K562 (cell line): ENCODE measurements around the gene SLC44A1. TPM values are rescaled to one million over a fixed set of nuclear protein-coding genes. Genes with fewer than 3 reads are reported as not detected.

Source experiments
- ATAC-seq: fragments of 200-7000 bp; cut with Tn5 transposase; 3 replicates; pipeline ENCODE4 v1.9.1; 2020; ENCODE audit warnings: moderate library complexity
- BruUV-seq: library from RNA; stranded (reverse); fragments of 400-500 nt; replicated peaks from 2 replicates; lab custom pipeline; 2021; lab: Mats Ljungman, UMichigan
- CTCF ChIA-PET: fragments of 300-600 bp; formaldehyde crosslinking; extraction: SDS; loops from one replicate; lab custom pipeline; 2021; ENCODE audit warnings: low intra/inter-chr PET ratio; lab: Yijun Ruan, JAX
- POLR2A ChIA-PET: fragments of 300-600, 350-650 bp; sonication (Branson Sonifier 250); formaldehyde crosslinking; extraction: SDS; loops from one replicate; lab custom pipeline; 2021; ENCODE audit warnings: antibody characterized with exemption, inconsistent platforms; lab: Yijun Ruan, JAX
- DNase-seq, 4 experiments: peaks; one replicate each; pipeline versions ENCODE4 v3.0.0 to v3.0.0-alpha.2; 2011 to 2018; ENCODE audit warnings: low spot score in 3 of 4, mixed read lengths in 3 of 4; ENCODE audit errors: extremely low read depth in 1 of 4
- FAIRE-seq: peaks from 2 replicates; lab custom pipeline; 2011; peaks lifted over from hg19 to GRCh38; lab: Jason Lieb, UNC
- H2AFZ ChIP-seq: 2 replicates; pipeline ENCODE4 v1.6.0; 2011; ENCODE audit warnings: low read depth, low read length, control low read depth, inconsistent platforms
- H3K27ac ChIP-seq: fragments of 200-600 bp; 3 replicates; pipeline ENCODE4 v1.8.0; 2011; ENCODE audit warnings: low read depth, mild to moderate bottlenecking, control low read depth, inconsistent platforms, low read length, moderate library complexity, mixed read lengths; ENCODE audit errors: extremely low read depth
- H3K27me3 ChIP-seq, 2 experiments: fragments of 300-600 bp in 1 of 2; 2 replicates in 1 of 2; 3 replicates in 1 of 2; pipeline versions ENCODE4 v1.6.0 to v1.8.0; 2011; ENCODE audit warnings: inconsistent platforms in 2 of 2, low read length in 2 of 2, mild to moderate bottlenecking in 1 of 2, mixed read lengths in 1 of 2, moderate library complexity in 1 of 2; ENCODE audit not compliant: control insufficient read depth in 2 of 2, insufficient read depth in 2 of 2
- H3K36me3 ChIP-seq: fragments of 300-600 bp; 3 replicates; pipeline ENCODE4 v1.8.0; 2011; ENCODE audit warnings: mild to moderate bottlenecking, low read length, inconsistent platforms; ENCODE audit not compliant: control insufficient read depth, insufficient read depth
- H3K4me1 ChIP-seq, 2 experiments: fragments of 200-600 bp in 1 of 2; replicated peaks in 1 of 2; 2 replicates in 1 of 2; 3 replicates in 1 of 2; pipeline versions ENCODE4 v1.5.1 to v1.8.0; 2011; ENCODE audit warnings: inconsistent platforms in 2 of 2, low read length in 2 of 2, mild to moderate bottlenecking in 1 of 2, mixed read lengths in 1 of 2, moderate library complexity in 1 of 2; ENCODE audit not compliant: control insufficient read depth in 2 of 2, insufficient read depth in 2 of 2
- H3K4me2 ChIP-seq: 2 replicates; pipeline ENCODE4 v1.6.1; 2011; ENCODE audit warnings: low read length, control low read depth, inconsistent platforms, mixed read lengths; ENCODE audit not compliant: insufficient read depth
- H3K4me3 ChIP-seq: fragments of 200-600 bp; sonication (generic), shearing (Covaris generic); 2 replicates; pipeline ENCODE4 v1.5.1; 2016; ENCODE audit warnings: control low read depth, inconsistent platforms
- H3K79me2 ChIP-seq: fragments of 200-600 bp; 3 replicates; pipeline ENCODE4 v1.8.0; 2011; ENCODE audit warnings: low read length, inconsistent platforms; ENCODE audit not compliant: control insufficient read depth, insufficient read depth
- H3K9ac ChIP-seq, 2 experiments: 2 replicates each; pipeline versions ENCODE4 v1.6.0 to v1.6.1; 2011; ENCODE audit warnings: low read depth in 2 of 2, low read length in 2 of 2, control low read depth in 1 of 2, inconsistent platforms in 1 of 2, mild to moderate bottlenecking in 1 of 2, mixed read lengths in 1 of 2; ENCODE audit not compliant: insufficient read depth in 1 of 2
- H3K9me1 ChIP-seq: one replicate; pipeline ENCODE4 v1.6.0; 2011; ENCODE audit warnings: inconsistent platforms, mild to moderate bottlenecking, low read length, moderate library complexity; ENCODE audit not compliant: control insufficient read depth, insufficient read depth
- H3K9me3 ChIP-seq: replicated peaks from 2 replicates; pipeline ENCODE4 v1.5.1; 2011; ENCODE audit warnings: low read depth, low read length, inconsistent platforms; ENCODE audit not compliant: control insufficient read depth, insufficient read depth
- H4K20me1 ChIP-seq: replicated peaks from 2 replicates; pipeline ENCODE4 v1.6.1; 2011; ENCODE audit warnings: low read length, inconsistent platforms, mixed read lengths; ENCODE audit not compliant: control insufficient read depth, insufficient read depth
- DDX20 ChIP-seq: fragments of 450-650 bp; IDR thresholded peaks from 2 replicates; pipeline ENCODE4 v1.6.1; 2016; ENCODE audit warnings: missing genetic modification characterization, low read depth, mild to moderate bottlenecking, missing compliant biosample characterization, moderate library complexity
- NFRKB ChIP-seq: fragments of 450-650 bp; IDR thresholded peaks from 2 replicates; pipeline ENCODE4 v1.6.1; 2016; ENCODE audit warnings: low read depth
- NR2C2 ChIP-seq, 2 experiments: fragments of 200-800 bp in 1 of 2; sonication (Bioruptor generic) in 1 of 2; sonication (generic) in 1 of 2; formaldehyde crosslinking in 1 of 2; IDR thresholded peaks; 2 replicates each; pipeline versions ENCODE4 v1.6.1 to v1.8.0; 2016 to 2022; ENCODE audit warnings: mild to moderate bottlenecking in 1 of 2, missing compliant biosample characterization in 1 of 2, missing genetic modification characterization in 1 of 2, missing genetic modification reagents in 1 of 2
- ZNF140 ChIP-seq: fragments of 250-450 bp; sonication (Bioruptor Pico); IDR thresholded peaks from 2 replicates; pipeline ENCODE4 v1.8.0; 2021; ENCODE audit warnings: moderate library complexity, mild to moderate bottlenecking, inconsistent platforms
- ZNF175 ChIP-seq: fragments of 200-800 bp; sonication (Bioruptor generic); IDR thresholded peaks from 2 replicates; pipeline ENCODE4 v1.6.1; 2016; ENCODE audit warnings: low read depth, mild to moderate bottlenecking, missing genetic modification characterization, missing compliant biosample characterization
- WGBS: fragments of 100-300 bp; shearing (Covaris generic); methylation state at CpG from one replicate; pipeline ENCODE4 v1.1.6; 2016; ENCODE audit warnings: low coverage, mixed read lengths; ENCODE audit not compliant: insufficient coverage; ENCODE audit errors: missing lambda C conversion rate; 5-methylcytosine and 5-hydroxymethylcytosine counted together
- in situ Hi-C: fragments of 300-500 bp; cut with MboI; formaldehyde crosslinking; loops from 4 replicates; pipeline ENCODE4 v1.15.0; 2018; ENCODE audit warnings: inconsistent platforms, mixed read lengths
- intact Hi-C: fragments of 100-400 bp; cut with micrococcal nuclease; formaldehyde crosslinking; loops from 2 replicates; pipeline ENCODE4 v1.14.2; 2022
- polyA plus RNA-seq, 8 experiments: library from polyadenylated mRNA; depleted of rRNA in 4 of 8; stranded (reverse) in 5 of 8; unstranded in 3 of 8; fragments of >200 nt; fragmentation: Nextera tagmentation in 2 of 8; fragmentation: Illumina TruSeq in 1 of 8; extraction: Ambion mirVana in 2 of 8; extraction: Trizol in 1 of 8; gene quantifications; 2 replicates each; pipeline versions ENCODE4 v1.2.1 to v1.2.3, GENCODE V29; 2011 to 2014; ENCODE audit warnings: inconsistent platforms in 1 of 8, missing spikeins in 1 of 8
- total RNA-seq, 7 experiments: library from RNA; depleted of rRNA in 6 of 7; stranded (reverse); fragments of >200 nt in 6 of 7; fragmentation: Illumina TruSeq in 2 of 7; extraction: Trizol in 2 of 7; gene quantifications; 2 replicates each; pipeline versions ENCODE4 v1.2.1 to v1.2.3, GENCODE V29; 2011 to 2021; ENCODE audit warnings: low replicate concordance in 1 of 7
- TF ChIP-seq, protein P1 (sequence below), 2 experiments: IDR thresholded peaks in 1 of 2; conservative IDR thresholded peaks in 1 of 2; 2 replicates each; pipeline ENCODE4 v1.6.1; 2016; ENCODE audit warnings: low read depth in 2 of 2, mild to moderate bottlenecking in 1 of 2, missing compliant biosample characterization in 1 of 2, missing genetic modification characterization in 1 of 2, moderate library complexity in 1 of 2
- TF ChIP-seq, protein P2 (sequence below): sonication (generic); formaldehyde crosslinking; IDR thresholded peaks from 2 replicates; pipeline ENCODE4 v1.8.0; 2022; ENCODE audit warnings: missing genetic modification reagents, mild to moderate bottlenecking, borderline replicate concordance
- TF ChIP-seq, protein P3 (sequence below): fragments of 250-450 bp; sonication (Bioruptor Pico); IDR thresholded peaks from 2 replicates; pipeline ENCODE4 v1.8.0; 2021; ENCODE audit warnings: moderate library complexity, mild to moderate bottlenecking, inconsistent platforms
- TF ChIP-seq, protein P4 (sequence below): fragments of 250-450 bp; sonication (Bioruptor Pico); IDR thresholded peaks from 2 replicates; pipeline ENCODE4 v1.5.1; 2021; ENCODE audit warnings: mild to moderate bottlenecking

Gene SLC44A1
- total and polyA plus RNA-seq, 9 of the 15 experiments (the other 6 are each of a cell fraction or from before 2014, with no cell fraction given): 0.11 to 0.59 (median 0.30) TPM

DNA sequence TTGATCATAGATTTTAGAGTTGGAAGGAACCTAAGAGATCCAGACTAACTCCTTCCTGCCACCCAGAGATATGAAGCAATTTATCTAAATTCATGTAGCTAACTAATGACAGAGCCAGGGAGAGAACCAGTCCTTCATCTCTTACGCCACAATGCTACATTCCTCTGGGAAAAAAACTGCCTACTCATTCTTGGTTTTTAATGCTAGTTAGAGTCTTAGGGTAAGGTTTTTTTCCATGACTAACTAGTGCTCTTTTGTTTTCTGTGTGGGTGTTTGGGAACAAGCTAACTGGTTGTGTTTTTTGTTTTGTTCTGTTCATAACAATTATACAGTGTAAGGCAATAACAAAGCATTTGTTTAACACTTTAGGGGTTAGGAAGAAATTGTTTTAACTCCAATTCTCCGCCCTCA lies 52.4 kb downstream of the SLC44A1 start (continued):
- TF ChIP-seq, protein P1, sequence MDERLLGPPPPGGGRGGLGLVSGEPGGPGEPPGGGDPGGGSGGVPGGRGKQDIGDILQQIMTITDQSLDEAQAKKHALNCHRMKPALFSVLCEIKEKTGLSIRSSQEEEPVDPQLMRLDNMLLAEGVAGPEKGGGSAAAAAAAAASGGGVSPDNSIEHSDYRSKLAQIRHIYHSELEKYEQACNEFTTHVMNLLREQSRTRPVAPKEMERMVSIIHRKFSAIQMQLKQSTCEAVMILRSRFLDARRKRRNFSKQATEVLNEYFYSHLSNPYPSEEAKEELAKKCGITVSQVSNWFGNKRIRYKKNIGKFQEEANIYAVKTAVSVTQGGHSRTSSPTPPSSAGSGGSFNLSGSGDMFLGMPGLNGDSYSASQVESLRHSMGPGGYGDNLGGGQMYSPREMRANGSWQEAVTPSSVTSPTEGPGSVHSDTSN (CRISPR knock-in tag; IDR thresholded peaks at IDR 0.05; ENCODE audit: low read depth): no peak
- TF ChIP-seq, protein P1 (tag; conservative IDR thresholded peaks at IDR 0.05; ENCODE audit: low read depth): peak; percentile 67; the same call in 1 of the 2 replicates

DNA sequence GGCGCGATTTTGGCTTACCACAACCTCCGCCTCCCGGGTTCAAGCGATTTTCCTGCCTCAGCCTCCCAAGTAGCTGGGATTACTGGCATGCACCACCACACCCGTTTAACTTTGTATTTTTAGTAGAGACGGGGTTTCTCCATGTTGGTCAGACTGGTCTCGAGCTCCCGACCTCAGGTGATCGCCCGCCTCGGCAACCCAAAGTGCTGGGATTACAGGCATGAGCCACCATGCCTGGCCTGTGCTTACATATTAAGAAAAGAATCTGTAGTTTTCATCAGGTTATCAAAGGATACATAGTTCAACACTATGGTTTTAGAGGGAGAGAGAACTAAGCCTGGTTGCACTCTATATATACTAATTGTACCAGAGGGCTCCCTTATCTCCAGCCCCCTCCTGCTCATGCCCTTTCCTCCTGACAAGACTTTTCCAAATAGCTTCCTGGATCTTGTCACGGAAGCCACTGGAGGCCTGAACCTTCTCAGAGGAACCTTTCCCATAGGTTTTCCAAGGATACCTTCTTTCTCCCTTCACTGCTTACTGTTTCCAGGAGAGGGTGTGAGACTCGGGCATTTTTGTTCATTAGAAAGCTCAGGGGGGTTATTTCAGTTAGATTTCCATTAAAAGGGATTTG lies 53.1 kb downstream of the SLC44A1 start:
- ChIA-PET CTCF (no interaction called here), POLR2A (interaction anchor here (1.2 kb wide), 1 partner anchor 9 kb away, joined by 4 read pairs; no protein-coding TSS in a partner anchor)
- no peak overlapping the region for H3K4me3 ChIP-seq
- H3K79me2 ChIP-seq: no peaks in the 10 kb centered on the region
- H3K27ac ChIP-seq: no peak overlapping the region
- in situ Hi-C loops: no loop called here
- peak overlapping the region; percentile 34; the same call in 1 of the 2 replicates for H2AFZ ChIP-seq
- DNase-seq: no peak
- ATAC-seq: no peak
- intact Hi-C loops: no loop called here
- 28% methylated on average over 5 of the region's 14 CpGs for WGBS
- H3K27me3 ChIP-seq: no peaks in the 10 kb centered on the region
- H3K4me2 ChIP-seq: no peak overlapping the region
- H3K36me3 ChIP-seq: no peaks in the 10 kb centered on the region
- H3K9me3 ChIP-seq: no peaks in the 10 kb centered on the region
- no peaks in the 10 kb centered on the region for H3K9me1 ChIP-seq
- no peak overlapping the region for H3K9ac ChIP-seq
- no peak for FAIRE-seq
- peaks cover 0 to 9% of the 10 kb centered on the region in 2 experiments; a peak in 3 of 5 replicates for H3K4me1 ChIP-seq
- no peaks in the 10 kb centered on the region for H4K20me1 ChIP-seq
- no TSS peak for BruUV-seq
- TF ChIP-seq, protein P2, sequence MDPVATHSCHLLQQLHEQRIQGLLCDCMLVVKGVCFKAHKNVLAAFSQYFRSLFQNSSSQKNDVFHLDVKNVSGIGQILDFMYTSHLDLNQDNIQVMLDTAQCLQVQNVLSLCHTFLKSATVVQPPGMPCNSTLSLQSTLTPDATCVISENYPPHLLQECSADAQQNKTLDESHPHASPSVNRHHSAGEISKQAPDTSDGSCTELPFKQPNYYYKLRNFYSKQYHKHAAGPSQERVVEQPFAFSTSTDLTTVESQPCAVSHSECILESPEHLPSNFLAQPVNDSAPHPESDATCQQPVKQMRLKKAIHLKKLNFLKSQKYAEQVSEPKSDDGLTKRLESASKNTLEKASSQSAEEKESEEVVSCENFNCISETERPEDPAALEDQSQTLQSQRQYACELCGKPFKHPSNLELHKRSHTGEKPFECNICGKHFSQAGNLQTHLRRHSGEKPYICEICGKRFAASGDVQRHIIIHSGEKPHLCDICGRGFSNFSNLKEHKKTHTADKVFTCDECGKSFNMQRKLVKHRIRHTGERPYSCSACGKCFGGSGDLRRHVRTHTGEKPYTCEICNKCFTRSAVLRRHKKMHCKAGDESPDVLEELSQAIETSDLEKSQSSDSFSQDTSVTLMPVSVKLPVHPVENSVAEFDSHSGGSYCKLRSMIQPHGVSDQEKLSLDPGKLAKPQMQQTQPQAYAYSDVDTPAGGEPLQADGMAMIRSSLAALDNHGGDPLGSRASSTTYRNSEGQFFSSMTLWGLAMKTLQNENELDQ (CRISPR knock-in tag): no peak
- TF ChIP-seq ZNF175 (CRISPR knock-in tag): peak; percentile 51; the same call in 1 of the 2 replicates
- TF ChIP-seq ZNF140: no peak
- TF ChIP-seq NR2C2 (CRISPR knock-in tag; IDR thresholded peaks at IDR 0.05): no peak
- no peak for TF ChIP-seq NR2C2 (tag; IDR thresholded peaks at IDR 0.05)
- TF ChIP-seq, protein P3, sequence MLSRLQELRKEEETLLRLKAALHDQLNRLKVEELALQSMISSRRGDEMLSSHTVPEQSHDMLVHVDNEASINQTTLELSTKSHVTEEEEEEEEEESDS (CRISPR knock-in tag): no peak
- TF ChIP-seq, protein P4, sequence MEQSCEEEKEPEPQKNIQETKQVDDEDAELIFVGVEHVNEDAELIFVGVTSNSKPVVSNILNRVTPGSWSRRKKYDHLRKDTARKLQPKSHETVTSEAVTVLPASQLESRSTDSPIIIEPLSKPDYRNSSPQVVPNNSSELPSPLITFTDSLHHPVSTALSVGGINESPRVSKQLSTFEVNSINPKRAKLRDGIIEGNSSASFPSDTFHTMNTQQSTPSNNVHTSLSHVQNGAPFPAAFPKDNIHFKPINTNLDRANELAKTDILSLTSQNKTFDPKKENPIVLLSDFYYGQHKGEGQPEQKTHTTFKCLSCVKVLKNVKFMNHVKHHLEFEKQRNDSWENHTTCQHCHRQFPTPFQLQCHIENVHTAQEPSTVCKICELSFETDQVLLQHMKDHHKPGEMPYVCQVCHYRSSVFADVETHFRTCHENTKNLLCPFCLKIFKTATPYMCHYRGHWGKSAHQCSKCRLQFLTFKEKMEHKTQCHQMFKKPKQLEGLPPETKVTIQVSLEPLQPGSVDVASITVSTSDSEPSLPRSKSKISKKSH (CRISPR knock-in tag): no peak
- no peak for TF ChIP-seq NFRKB
- TF ChIP-seq DDX20 (tag): no peak
